ENCODE measurements around the gene KRTAP19-3. TPM values are rescaled to one million over a fixed set of nuclear protein-coding genes. Genes with fewer than 3 reads are reported as not detected.

The KRTAP19-3 gene
- total RNA-seq (2021; fragmentation: NEBNext Ultra II Directional; extraction: Animal tissue kit (Norgen Biotek cat#: 25700)) (not detected in 2 replicates), polyA plus RNA-seq (2011; rRNA removed) (not detected in 2 replicates), polyA minus RNA-seq (2011; rRNA and poly(A)+ RNA removed) (not detected in 2 replicates)
- not detected for polyA plus RNA-seq (2011; cell fraction: cytosol; rRNA removed)
- not detected for polyA plus RNA-seq (2011; cell fraction: nucleus; rRNA removed)
- polyA plus RNA-seq (2012, experiment 1 of 2) = not detected in 4 replicates
- polyA plus RNA-seq (2012, experiment 2 of 2) = not detected
- polyA plus RNA-seq (2013, experiment 1 of 2) = not detected
- polyA plus RNA-seq (2013, experiment 2 of 2) = not detected
- not detected for polyA minus RNA-seq (2011; cell fraction: cytosol; rRNA and poly(A)+ RNA removed)
- not detected for polyA minus RNA-seq (2011; cell fraction: nucleus; rRNA and poly(A)+ RNA removed)
- long read RNA-seq, experiment 1 = 0 reads
- long read RNA-seq, experiment 2 = 0 reads

- no peak within 1 kb of the TSS for H3K56ac ChIP-seq (replicated peaks; ENCODE audit: insufficient read length, low read depth, low read length)
- no peak within 1 kb of the TSS for H2BK120ac ChIP-seq (replicated peaks; ENCODE audit: low read depth, low read length)
Measured at GRCh38 chr21:30491963-30492428, at the start of gene KRTAP19-3. Gene KRTAP19-3 (minus strand): TSS chr21:30492013. CDS start chr21:30491957, 56 bp downstream.

More at GRCh38 chr21:30491963-30492428, at the start of gene KRTAP19-3:
- DNase-seq (ENCODE audit: low read depth in 1 of 2, low spot score in 2 of 2) (no peak), FAIRE-seq (no peak)
- no peak within 1 kb of the TSS for H2AFZ ChIP-seq (ENCODE audit: low read length)
- no peaks in the 10 kb centered on the region for H3K27me3 ChIP-seq (replicated peaks in 1 of 4; ENCODE audit: control insufficient read depth in 3 of 4, extremely low read depth in 1 of 4, insufficient read depth in 3 of 4, low read length in 3 of 4)
- H3K79me1 ChIP-seq (ENCODE audit: low read depth, low read length) = no peaks in the 10 kb centered on the region
- H3K4me3 ChIP-seq (ENCODE audit: extremely low read depth in 1 of 4, insufficient read depth in 2 of 4, low read depth in 3 of 4, low read length in 4 of 4) = no peak within 1 kb of the TSS
- H2BK15ac ChIP-seq (ENCODE audit: low read length) = no peak within 1 kb of the TSS
- H2AK5ac ChIP-seq (ENCODE audit: low read depth, low read length) = no peak within 1 kb of the TSS
- H3K4ac ChIP-seq (replicated peaks; ENCODE audit: insufficient read length, low read depth, low read length) = no peak within 1 kb of the TSS
- H4K91ac ChIP-seq (replicated peaks; ENCODE audit: insufficient read length, low read length) = no peak within 1 kb of the TSS
- no peak within 1 kb of the TSS for H2BK5ac ChIP-seq (ENCODE audit: low read depth, low read length)
- no peak within 1 kb of the TSS for H2BK20ac ChIP-seq (ENCODE audit: low read length)
- H3K23me2 ChIP-seq (ENCODE audit: low read depth, low read length) = no peaks in the 10 kb centered on the region
- ChIA-PET POLR2A (ENCODE audit: partially characterized antibody) (no interaction called here), CTCF (ENCODE audit: partially characterized antibody) (interaction anchor here (0.6 to 1.8 kb wide), 2 partner anchors 14 to 1610 kb away, joined by 4 to 7 read pairs; no protein-coding TSS in a partner anchor)
- H2BK12ac ChIP-seq (ENCODE audit: low read depth, low read length) = no peak within 1 kb of the TSS
- H3K4me2 ChIP-seq (ENCODE audit: insufficient read depth in 1 of 2, low read depth in 2 of 2, low read length in 2 of 2) = no peak within 1 kb of the TSS
- TF ChIP-seq EP300 (IDR thresholded peaks at IDR 0.05; ENCODE audit: borderline replicate concordance in 1 of 2, low read depth in 2 of 2, low read length in 2 of 2) (no peak), USF2 (IDR thresholded peaks at IDR 0.05; ENCODE audit: low read length) (no peak), CEBPB (IDR thresholded peaks at IDR 0.05; ENCODE audit: low read depth, low read length) (0 out of 2 replicates have a peak, but pooled peaks have one; percentile 3)
- H4K5ac ChIP-seq (ENCODE audit: insufficient read length, low read depth, low read length) = no peak within 1 kb of the TSS
- H3K4me1 ChIP-seq (replicated peaks in 1 of 4; ENCODE audit: control insufficient read depth in 3 of 4, insufficient read depth in 4 of 4, low read length in 3 of 4) = no peaks in the 10 kb centered on the region
- H3K27ac ChIP-seq (ENCODE audit: low read depth, low read length) = no peak within 1 kb of the TSS
- no peak within 1 kb of the TSS for H4K8ac ChIP-seq (ENCODE audit: extremely low read depth, insufficient read depth, low read length)
- no peaks in the 10 kb centered on the region for H3K36me3 ChIP-seq (ENCODE audit: control insufficient read depth in 2 of 4, insufficient read depth in 4 of 4, low read length in 3 of 4)
- 93% methylated on average over 2 of the region's 2 CpGs; no CpG with 5 or more reads in 1 of the 2 experiments for WGBS, 2 experiments (ENCODE audit: extremely low coverage in 1 of 2, insufficient coverage in 1 of 2, insufficient read length in 1 of 2, insufficient replicate concordance in 2 of 2, low coverage in 1 of 2, low lambda C conversion rate in 2 of 2, missing lambda C conversion rate in 1 of 2)
- H4K20me1 ChIP-seq (replicated peaks in 1 of 2; ENCODE audit: control insufficient read depth in 1 of 2, insufficient read depth in 2 of 2, low read length in 2 of 2) = no peaks in the 10 kb centered on the region
- H3K9ac ChIP-seq (replicated peaks in 1 of 4; ENCODE audit: extremely low read depth in 1 of 4, low read depth in 3 of 4, low read length in 3 of 4) = no peak within 1 kb of the TSS
- no peak within 1 kb of the TSS for H3K23ac ChIP-seq (ENCODE audit: insufficient read length)
- H3K14ac ChIP-seq (ENCODE audit: insufficient read length) = no peak within 1 kb of the TSS
- peaks cover 3 to 9% of the 10 kb centered on the region in 2 experiments; a peak in 3 of 4 replicates for H3K9me3 ChIP-seq (ENCODE audit: insufficient read depth in 2 of 2, low read depth in 1 of 2, low read length in 1 of 2)
- H3K79me2 ChIP-seq (ENCODE audit: control insufficient read depth in 1 of 2, insufficient read depth in 2 of 2, low read length in 2 of 2) = no peaks in the 10 kb centered on the region
- H3K18ac ChIP-seq (ENCODE audit: extremely low read depth, low read length) = no peak within 1 kb of the TSS

Data from H1 (cell line).